Choroid plexus epithelial cell (primary cell): ENCODE results near the gene CD24.

Experiments used
- DNase-seq: peaks from one replicate; pipeline ENCODE4 v3.0.0-alpha.2; 2010; ENCODE audit warnings: low read depth
- H3K4me3 ChIP-seq: 2 replicates; pipeline ENCODE4 v1.5.1; 2011; ENCODE audit warnings: low read depth, mild to moderate bottlenecking, control low read depth, low read length, moderate library complexity
- CTCF ChIP-seq: conservative IDR thresholded peaks from 2 replicates; pipeline ENCODE4 v1.5.1; 2011; ENCODE audit warnings: low read depth, mild to moderate bottlenecking, control low read depth, inconsistent platforms, low read length, moderate library complexity

Gene CD24

GRCh38 chr6:106922626-106923025 is 51.9 kb downstream of the CD24 start:
- no peak for TF ChIP-seq CTCF
- no peak for DNase-seq
- no peak overlapping the region for H3K4me3 ChIP-seq
